WTC11 (cell line): ENCODE measurements around the gene FHIP1A. TPM values are rescaled to one million over a fixed set of nuclear protein-coding genes. Genes with fewer than 3 reads are reported as not detected.

Experiments
- ATAC-seq: fragments of 200-7000 bp; cut with Tn5 transposase; 2 replicates; pipeline ENCODE4 v1.10.0; 2021; ENCODE audit warnings: mild to moderate bottlenecking, moderate library complexity
- CTCF ChIA-PET: fragments of 300-600 bp; sonication (Branson Sonifier 250); formaldehyde crosslinking; loops from one replicate; lab custom pipeline; 2021; ENCODE audit warnings: antibody characterized with exemption; lab: Charles Lee
- POLR2A ChIA-PET: fragments of 350-600 bp; sonication (Branson Sonifier 250); formaldehyde crosslinking; loops from one replicate; lab custom pipeline; 2021; ENCODE audit warnings: antibody characterized with exemption; lab: Charles Lee
- DNase-seq: peaks from one replicate; pipeline ENCODE4 v3.0.0; 2021; ENCODE audit warnings: low spot score
- H3K27ac Mint-ChIP-seq: 2 replicates; pipeline ENCODE4 v1.8.0; 2021; ENCODE audit warnings: mixed read lengths
- H3K27me3 Mint-ChIP-seq: 2 replicates; pipeline ENCODE4 v1.8.0; 2021; ENCODE audit warnings: low read depth, mild to moderate bottlenecking, moderate library complexity, mixed read lengths
- H3K36me3 Mint-ChIP-seq: 2 replicates; pipeline ENCODE4 v1.8.0; 2021; ENCODE audit warnings: mixed read lengths
- H3K4me1 Mint-ChIP-seq: 2 replicates; pipeline ENCODE4 v1.8.0; 2022; ENCODE audit warnings: mixed read lengths
- H3K4me3 Mint-ChIP-seq: 2 replicates; pipeline ENCODE4 v1.8.0; 2021; ENCODE audit warnings: mild to moderate bottlenecking, moderate library complexity, mixed read lengths
- H3K9me3 Mint-ChIP-seq: 2 replicates; pipeline ENCODE4 v1.8.0; 2021; ENCODE audit warnings: mixed read lengths
- CBFB ChIP-seq: sonication (generic); formaldehyde crosslinking; IDR thresholded peaks from 2 replicates; pipeline ENCODE4 v1.8.1; 2022; ENCODE audit warnings: mild to moderate bottlenecking, low read depth, missing genetic modification reagents
- CREB1 ChIP-seq: sonication (generic); formaldehyde crosslinking; IDR thresholded peaks from 2 replicates; pipeline ENCODE4 v1.8.0; 2023; ENCODE audit warnings: mild to moderate bottlenecking, missing genetic modification reagents
- CREM ChIP-seq: sonication (generic); formaldehyde crosslinking; IDR thresholded peaks from 2 replicates; pipeline ENCODE4 v1.8.1; 2022; ENCODE audit warnings: mild to moderate bottlenecking, missing genetic modification reagents, moderate library complexity
- EMX1 ChIP-seq: fragments of 250-450 bp; sonication (Bioruptor Pico); IDR thresholded peaks from 2 replicates; pipeline ENCODE4 v1.8.0; 2021; ENCODE audit warnings: mild to moderate bottlenecking
- FOXK1 ChIP-seq: sonication (generic); formaldehyde crosslinking; IDR thresholded peaks from 2 replicates; pipeline ENCODE4 v1.8.0; 2022; ENCODE audit warnings: mild to moderate bottlenecking, moderate library complexity, missing genetic modification reagents
- GABPB1 ChIP-seq: sonication (generic); formaldehyde crosslinking; IDR thresholded peaks from 2 replicates; pipeline ENCODE4 v1.8.1; 2023; ENCODE audit warnings: mild to moderate bottlenecking, missing genetic modification reagents
- HMGA2 ChIP-seq: fragments of 250-450 bp; sonication (Bioruptor Pico); IDR thresholded peaks from 2 replicates; pipeline ENCODE4 v1.4.0; 2021; ENCODE audit warnings: mild to moderate bottlenecking, moderate library complexity
- KAT7 ChIP-seq: sonication (generic); formaldehyde crosslinking; IDR thresholded peaks from 2 replicates; pipeline ENCODE4 v1.8.1; 2023; ENCODE audit warnings: missing genetic modification reagents, mild to moderate bottlenecking, borderline replicate concordance
- MYBL2 ChIP-seq: sonication (generic); formaldehyde crosslinking; IDR thresholded peaks from 2 replicates; pipeline ENCODE4 v1.8.1; 2023; ENCODE audit warnings: mild to moderate bottlenecking, moderate library complexity, missing genetic modification reagents
- NFATC4 ChIP-seq: fragments of 250-450 bp; sonication (Bioruptor Pico); IDR thresholded peaks from 2 replicates; pipeline ENCODE4 v1.9.0; 2021; ENCODE audit warnings: mild to moderate bottlenecking
- NFYB ChIP-seq: sonication (generic); formaldehyde crosslinking; conservative IDR thresholded peaks from 2 replicates; pipeline ENCODE4 v1.8.0; 2022; ENCODE audit warnings: low read depth, missing genetic modification reagents
- NR2C2 ChIP-seq: sonication (generic); formaldehyde crosslinking; IDR thresholded peaks from 2 replicates; pipeline ENCODE4 v1.8.0; 2022; ENCODE audit warnings: mild to moderate bottlenecking, missing genetic modification reagents
- NR3C1 ChIP-seq: sonication (generic); formaldehyde crosslinking; conservative IDR thresholded peaks from 2 replicates; pipeline ENCODE4 v1.8.1; 2023; ENCODE audit warnings: low read depth, mild to moderate bottlenecking, missing genetic modification reagents
- SMAD3 ChIP-seq: sonication (generic); formaldehyde crosslinking; IDR thresholded peaks from 2 replicates; pipeline ENCODE4 v1.8.0; 2022; ENCODE audit warnings: missing genetic modification reagents, mild to moderate bottlenecking, borderline replicate concordance
- SMAD4 ChIP-seq: sonication (generic); formaldehyde crosslinking; IDR thresholded peaks from 2 replicates; pipeline ENCODE4 v1.8.0; 2022; ENCODE audit warnings: mild to moderate bottlenecking, missing genetic modification reagents
- SP1 ChIP-seq: sonication (generic); formaldehyde crosslinking; conservative IDR thresholded peaks from 2 replicates; pipeline ENCODE4 v1.8.1; 2022; ENCODE audit warnings: missing genetic modification reagents
- TEAD1 ChIP-seq: sonication (generic); formaldehyde crosslinking; IDR thresholded peaks from 2 replicates; pipeline ENCODE4 v1.8.0; 2022; ENCODE audit warnings: mild to moderate bottlenecking, missing genetic modification reagents
- TEAD4 ChIP-seq: sonication (generic); formaldehyde crosslinking; IDR thresholded peaks from 2 replicates; pipeline ENCODE4 v1.8.0; 2022; ENCODE audit warnings: mild to moderate bottlenecking, missing genetic modification reagents
- ZNF416 ChIP-seq: fragments of 250-450 bp; sonication (Bioruptor Pico); IDR thresholded peaks from 2 replicates; pipeline ENCODE4 v1.9.0; 2021; ENCODE audit warnings: mild to moderate bottlenecking, inconsistent platforms
- total RNA-seq: library from RNA; stranded (reverse); gene quantifications from 3 replicates; pipeline ENCODE4 v1.2.3, GENCODE V29; 2021
- TF ChIP-seq, protein P1 (sequence below): sonication (generic); formaldehyde crosslinking; IDR thresholded peaks from 2 replicates; pipeline ENCODE4 v1.8.1; 2022; ENCODE audit warnings: mild to moderate bottlenecking, missing genetic modification reagents, moderate library complexity, borderline replicate concordance
- TF ChIP-seq, protein P2 (sequence below): sonication (generic); formaldehyde crosslinking; IDR thresholded peaks from 2 replicates; pipeline ENCODE4 v1.8.1; 2023; ENCODE audit warnings: mild to moderate bottlenecking, missing genetic modification reagents, moderate library complexity
- TF ChIP-seq, protein P3 (sequence below): sonication (generic); formaldehyde crosslinking; IDR thresholded peaks from 2 replicates; pipeline ENCODE4 v1.8.0; 2022; ENCODE audit warnings: mild to moderate bottlenecking, missing genetic modification reagents
- TF ChIP-seq, protein P4 (sequence below): sonication (generic); formaldehyde crosslinking; conservative IDR thresholded peaks from 2 replicates; pipeline ENCODE4 v1.8.1; 2023; ENCODE audit warnings: mild to moderate bottlenecking, low read depth, missing genetic modification reagents, moderate library complexity
- TF ChIP-seq, protein P5 (sequence below): sonication (generic); formaldehyde crosslinking; IDR thresholded peaks from 2 replicates; pipeline ENCODE4 v1.8.0; 2022; ENCODE audit warnings: mild to moderate bottlenecking, missing genetic modification reagents
- TF ChIP-seq, protein P6 (sequence below): sonication (generic); formaldehyde crosslinking; IDR thresholded peaks from 2 replicates; pipeline ENCODE4 v1.8.0; 2023; ENCODE audit warnings: missing genetic modification reagents, mild to moderate bottlenecking, borderline replicate concordance

Gene FHIP1A
- total RNA-seq, 1 experiment from 2014 or later = 68.6 TPM

DNA sequence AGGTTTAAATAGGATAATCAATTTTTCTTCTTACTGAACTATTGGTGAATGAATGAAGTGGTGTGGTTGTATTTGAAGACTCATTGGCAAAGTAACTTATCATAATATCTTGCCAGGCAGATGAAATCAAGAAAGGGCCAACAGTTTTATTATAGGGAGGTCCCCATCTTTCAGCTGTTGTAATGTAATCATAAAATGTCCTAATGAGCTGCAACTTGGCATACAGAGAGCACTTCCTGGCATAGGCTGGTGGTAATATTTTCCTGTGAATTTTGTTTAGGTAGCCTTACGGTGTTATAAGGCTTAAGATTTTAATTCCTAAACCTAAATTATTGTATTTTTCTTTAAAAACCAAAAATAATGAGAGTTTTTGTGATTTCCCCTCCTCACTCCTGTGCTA, 17.5 kb downstream of the FHIP1A start:
- ATAC-seq (no peak), DNase-seq (no peak)
- ChIA-PET CTCF (interaction anchor here (1.4 kb wide), 1 partner anchor 63 kb away, joined by 4 read pairs; no protein-coding TSS in a partner anchor), POLR2A (interaction anchor here (0.5 kb wide), 1 partner anchor 41 kb away, joined by 5 read pairs; no protein-coding TSS in a partner anchor)
- no peak for TF ChIP-seq NFATC4
- TF ChIP-seq TEAD4 (CRISPR knock-in tag) = no peak
- TF ChIP-seq, protein P1, sequence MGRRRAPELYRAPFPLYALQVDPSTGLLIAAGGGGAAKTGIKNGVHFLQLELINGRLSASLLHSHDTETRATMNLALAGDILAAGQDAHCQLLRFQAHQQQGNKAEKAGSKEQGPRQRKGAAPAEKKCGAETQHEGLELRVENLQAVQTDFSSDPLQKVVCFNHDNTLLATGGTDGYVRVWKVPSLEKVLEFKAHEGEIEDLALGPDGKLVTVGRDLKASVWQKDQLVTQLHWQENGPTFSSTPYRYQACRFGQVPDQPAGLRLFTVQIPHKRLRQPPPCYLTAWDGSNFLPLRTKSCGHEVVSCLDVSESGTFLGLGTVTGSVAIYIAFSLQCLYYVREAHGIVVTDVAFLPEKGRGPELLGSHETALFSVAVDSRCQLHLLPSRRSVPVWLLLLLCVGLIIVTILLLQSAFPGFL (CRISPR knock-in tag) = no peak
- TF ChIP-seq SMAD3 (CRISPR knock-in tag) = no peak
- no peak for TF ChIP-seq ZNF416
- TF ChIP-seq, protein P2, sequence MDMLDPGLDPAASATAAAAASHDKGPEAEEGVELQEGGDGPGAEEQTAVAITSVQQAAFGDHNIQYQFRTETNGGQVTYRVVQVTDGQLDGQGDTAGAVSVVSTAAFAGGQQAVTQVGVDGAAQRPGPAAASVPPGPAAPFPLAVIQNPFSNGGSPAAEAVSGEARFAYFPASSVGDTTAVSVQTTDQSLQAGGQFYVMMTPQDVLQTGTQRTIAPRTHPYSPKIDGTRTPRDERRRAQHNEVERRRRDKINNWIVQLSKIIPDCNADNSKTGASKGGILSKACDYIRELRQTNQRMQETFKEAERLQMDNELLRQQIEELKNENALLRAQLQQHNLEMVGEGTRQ (CRISPR knock-in tag) = no peak
- TF ChIP-seq, protein P3, sequence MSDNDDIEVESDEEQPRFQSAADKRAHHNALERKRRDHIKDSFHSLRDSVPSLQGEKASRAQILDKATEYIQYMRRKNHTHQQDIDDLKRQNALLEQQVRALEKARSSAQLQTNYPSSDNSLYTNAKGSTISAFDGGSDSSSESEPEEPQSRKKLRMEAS = no peak
- no peak for TF ChIP-seq NFYB (CRISPR knock-in tag)
- no peak for TF ChIP-seq NR3C1 (CRISPR knock-in tag)
- TF ChIP-seq CBFB (CRISPR knock-in tag) = no peak
- no peak for TF ChIP-seq GABPB1 (CRISPR knock-in tag)
- TF ChIP-seq CREM (CRISPR knock-in tag) = no peak
- TF ChIP-seq, protein P4, sequence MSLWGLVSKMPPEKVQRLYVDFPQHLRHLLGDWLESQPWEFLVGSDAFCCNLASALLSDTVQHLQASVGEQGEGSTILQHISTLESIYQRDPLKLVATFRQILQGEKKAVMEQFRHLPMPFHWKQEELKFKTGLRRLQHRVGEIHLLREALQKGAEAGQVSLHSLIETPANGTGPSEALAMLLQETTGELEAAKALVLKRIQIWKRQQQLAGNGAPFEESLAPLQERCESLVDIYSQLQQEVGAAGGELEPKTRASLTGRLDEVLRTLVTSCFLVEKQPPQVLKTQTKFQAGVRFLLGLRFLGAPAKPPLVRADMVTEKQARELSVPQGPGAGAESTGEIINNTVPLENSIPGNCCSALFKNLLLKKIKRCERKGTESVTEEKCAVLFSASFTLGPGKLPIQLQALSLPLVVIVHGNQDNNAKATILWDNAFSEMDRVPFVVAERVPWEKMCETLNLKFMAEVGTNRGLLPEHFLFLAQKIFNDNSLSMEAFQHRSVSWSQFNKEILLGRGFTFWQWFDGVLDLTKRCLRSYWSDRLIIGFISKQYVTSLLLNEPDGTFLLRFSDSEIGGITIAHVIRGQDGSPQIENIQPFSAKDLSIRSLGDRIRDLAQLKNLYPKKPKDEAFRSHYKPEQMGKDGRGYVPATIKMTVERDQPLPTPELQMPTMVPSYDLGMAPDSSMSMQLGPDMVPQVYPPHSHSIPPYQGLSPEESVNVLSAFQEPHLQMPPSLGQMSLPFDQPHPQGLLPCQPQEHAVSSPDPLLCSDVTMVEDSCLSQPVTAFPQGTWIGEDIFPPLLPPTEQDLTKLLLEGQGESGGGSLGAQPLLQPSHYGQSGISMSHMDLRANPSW (CRISPR knock-in tag) = no peak
- TF ChIP-seq TEAD1 (CRISPR knock-in tag) = no peak
- TF ChIP-seq MYBL2 (CRISPR knock-in tag) = no peak
- no peak for TF ChIP-seq SP1 (CRISPR knock-in tag)
- no peak for TF ChIP-seq EMX1 (CRISPR knock-in tag)
- peaks cover 75% of the 10 kb centered on the region for H3K4me1 Mint-ChIP-seq
- H3K27me3 Mint-ChIP-seq = no peaks in the 10 kb centered on the region
- peaks cover 7% of the 10 kb centered on the region for H3K36me3 Mint-ChIP-seq
- H3K9me3 Mint-ChIP-seq = peaks cover 17% of the 10 kb centered on the region
- no peak overlapping the region for H3K27ac Mint-ChIP-seq
- H3K4me3 Mint-ChIP-seq = no peak overlapping the region

DNA sequence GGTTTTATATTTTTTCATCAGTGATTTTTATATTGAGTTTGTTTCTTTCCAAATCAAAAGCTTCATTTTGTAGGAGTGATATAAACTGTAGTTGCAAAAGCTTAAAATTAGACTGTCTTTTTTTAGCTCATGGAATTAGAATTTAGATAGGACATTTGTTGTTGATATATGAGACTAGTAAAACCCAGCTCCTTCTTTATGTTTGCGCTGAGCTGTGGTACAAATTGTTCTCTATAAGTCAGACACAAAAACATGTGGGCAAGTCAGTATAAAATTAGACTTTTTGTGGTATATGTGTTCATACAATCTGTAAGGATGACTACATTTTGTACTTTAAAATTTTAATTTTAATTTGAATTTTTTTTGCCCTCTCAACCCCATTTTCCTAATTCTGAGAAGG, 18.3 kb downstream of the FHIP1A start:
- ChIA-PET POLR2A (interaction anchor here (0.5 kb wide), 1 partner anchor 41 kb away, joined by 5 read pairs; no protein-coding TSS in a partner anchor), CTCF (interaction anchor here (1.4 kb wide), 1 partner anchor 62 kb away, joined by 4 read pairs; no protein-coding TSS in a partner anchor)
- no peak for ATAC-seq
- H3K4me3 Mint-ChIP-seq = no peak overlapping the region
- no peak for DNase-seq
- no peak overlapping the region for H3K27ac Mint-ChIP-seq
- H3K4me1 Mint-ChIP-seq = peaks cover 79% of the 10 kb centered on the region
- H3K9me3 Mint-ChIP-seq = peaks cover 17% of the 10 kb centered on the region
- peaks cover 7% of the 10 kb centered on the region for H3K36me3 Mint-ChIP-seq
- H3K27me3 Mint-ChIP-seq = no peaks in the 10 kb centered on the region
- TF ChIP-seq HMGA2 (CRISPR knock-in tag) = no peak
- TF ChIP-seq CREB1 = no peak
- no peak for TF ChIP-seq KAT7 (CRISPR knock-in tag)
- TF ChIP-seq NR2C2 = no peak
- no peak for TF ChIP-seq FOXK1 (CRISPR knock-in tag)
- TF ChIP-seq, protein P5, sequence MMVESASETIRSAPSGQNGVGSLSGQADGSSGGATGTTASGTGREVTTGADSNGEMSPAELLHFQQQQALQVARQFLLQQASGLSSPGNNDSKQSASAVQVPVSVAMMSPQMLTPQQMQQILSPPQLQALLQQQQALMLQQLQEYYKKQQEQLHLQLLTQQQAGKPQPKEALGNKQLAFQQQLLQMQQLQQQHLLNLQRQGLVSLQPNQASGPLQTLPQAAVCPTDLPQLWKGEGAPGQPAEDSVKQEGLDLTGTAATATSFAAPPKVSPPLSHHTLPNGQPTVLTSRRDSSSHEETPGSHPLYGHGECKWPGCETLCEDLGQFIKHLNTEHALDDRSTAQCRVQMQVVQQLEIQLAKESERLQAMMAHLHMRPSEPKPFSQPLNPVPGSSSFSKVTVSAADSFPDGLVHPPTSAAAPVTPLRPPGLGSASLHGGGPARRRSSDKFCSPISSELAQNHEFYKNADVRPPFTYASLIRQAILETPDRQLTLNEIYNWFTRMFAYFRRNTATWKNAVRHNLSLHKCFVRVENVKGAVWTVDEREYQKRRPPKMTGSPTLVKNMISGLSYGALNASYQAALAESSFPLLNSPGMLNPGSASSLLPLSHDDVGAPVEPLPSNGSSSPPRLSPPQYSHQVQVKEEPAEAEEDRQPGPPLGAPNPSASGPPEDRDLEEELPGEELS (CRISPR knock-in tag) = no peak
- TF ChIP-seq SMAD4 = no peak
- TF ChIP-seq, protein P6, sequence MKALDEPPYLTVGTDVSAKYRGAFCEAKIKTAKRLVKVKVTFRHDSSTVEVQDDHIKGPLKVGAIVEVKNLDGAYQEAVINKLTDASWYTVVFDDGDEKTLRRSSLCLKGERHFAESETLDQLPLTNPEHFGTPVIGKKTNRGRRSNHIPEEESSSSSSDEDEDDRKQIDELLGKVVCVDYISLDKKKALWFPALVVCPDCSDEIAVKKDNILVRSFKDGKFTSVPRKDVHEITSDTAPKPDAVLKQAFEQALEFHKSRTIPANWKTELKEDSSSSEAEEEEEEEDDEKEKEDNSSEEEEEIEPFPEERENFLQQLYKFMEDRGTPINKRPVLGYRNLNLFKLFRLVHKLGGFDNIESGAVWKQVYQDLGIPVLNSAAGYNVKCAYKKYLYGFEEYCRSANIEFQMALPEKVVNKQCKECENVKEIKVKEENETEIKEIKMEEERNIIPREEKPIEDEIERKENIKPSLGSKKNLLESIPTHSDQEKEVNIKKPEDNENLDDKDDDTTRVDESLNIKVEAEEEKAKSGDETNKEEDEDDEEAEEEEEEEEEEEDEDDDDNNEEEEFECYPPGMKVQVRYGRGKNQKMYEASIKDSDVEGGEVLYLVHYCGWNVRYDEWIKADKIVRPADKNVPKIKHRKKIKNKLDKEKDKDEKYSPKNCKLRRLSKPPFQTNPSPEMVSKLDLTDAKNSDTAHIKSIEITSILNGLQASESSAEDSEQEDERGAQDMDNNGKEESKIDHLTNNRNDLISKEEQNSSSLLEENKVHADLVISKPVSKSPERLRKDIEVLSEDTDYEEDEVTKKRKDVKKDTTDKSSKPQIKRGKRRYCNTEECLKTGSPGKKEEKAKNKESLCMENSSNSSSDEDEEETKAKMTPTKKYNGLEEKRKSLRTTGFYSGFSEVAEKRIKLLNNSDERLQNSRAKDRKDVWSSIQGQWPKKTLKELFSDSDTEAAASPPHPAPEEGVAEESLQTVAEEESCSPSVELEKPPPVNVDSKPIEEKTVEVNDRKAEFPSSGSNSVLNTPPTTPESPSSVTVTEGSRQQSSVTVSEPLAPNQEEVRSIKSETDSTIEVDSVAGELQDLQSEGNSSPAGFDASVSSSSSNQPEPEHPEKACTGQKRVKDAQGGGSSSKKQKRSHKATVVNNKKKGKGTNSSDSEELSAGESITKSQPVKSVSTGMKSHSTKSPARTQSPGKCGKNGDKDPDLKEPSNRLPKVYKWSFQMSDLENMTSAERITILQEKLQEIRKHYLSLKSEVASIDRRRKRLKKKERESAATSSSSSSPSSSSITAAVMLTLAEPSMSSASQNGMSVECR (CRISPR knock-in tag) = no peak
